Fibroblast of lung (primary cell): ENCODE measurements around the gene NCAPH2.

Source experiments
- EZH2 ChIP-seq: IDR thresholded peaks from 2 replicates; pipeline ENCODE4 v1.5.1; 2012; ENCODE audit warnings: low read length, control low read depth, mild to moderate bottlenecking; ENCODE audit errors: missing control alignments
- TF ChIP-seq, protein P1 (sequence below), 2 donors: IDR thresholded peaks in 1 of 2; conservative IDR thresholded peaks in 1 of 2; 1 replicate in 1 of 2; 2 replicates in 1 of 2; pipeline ENCODE4 v1.5.1; 2011 to 2012; ENCODE audit warnings: low read length in 2 of 2, control low read depth in 1 of 2, inconsistent platforms in 1 of 2, low read depth in 1 of 2, mild to moderate bottlenecking in 1 of 2

DNA sequence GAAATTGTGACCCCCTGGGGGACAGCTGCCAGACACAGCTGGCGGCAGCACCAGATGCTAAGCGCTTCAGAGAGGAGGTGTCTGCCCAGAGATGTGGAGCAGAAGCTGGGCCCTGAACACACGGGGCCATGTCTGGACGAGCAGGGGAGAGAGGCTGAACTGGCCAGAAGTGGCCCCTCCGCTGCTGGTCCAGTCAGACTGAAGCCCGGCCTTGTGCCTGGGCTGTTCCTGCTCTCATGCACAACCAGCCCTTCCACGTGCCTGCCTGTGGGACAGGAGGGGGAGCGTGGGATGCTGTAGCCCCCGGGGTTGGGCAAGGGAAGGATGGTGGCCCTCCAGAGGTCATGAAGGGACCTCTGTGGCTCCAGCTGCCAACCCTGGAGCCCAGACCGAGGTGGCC lies 24.9 kb upstream of the NCAPH2 start:
- TF ChIP-seq, protein P1, sequence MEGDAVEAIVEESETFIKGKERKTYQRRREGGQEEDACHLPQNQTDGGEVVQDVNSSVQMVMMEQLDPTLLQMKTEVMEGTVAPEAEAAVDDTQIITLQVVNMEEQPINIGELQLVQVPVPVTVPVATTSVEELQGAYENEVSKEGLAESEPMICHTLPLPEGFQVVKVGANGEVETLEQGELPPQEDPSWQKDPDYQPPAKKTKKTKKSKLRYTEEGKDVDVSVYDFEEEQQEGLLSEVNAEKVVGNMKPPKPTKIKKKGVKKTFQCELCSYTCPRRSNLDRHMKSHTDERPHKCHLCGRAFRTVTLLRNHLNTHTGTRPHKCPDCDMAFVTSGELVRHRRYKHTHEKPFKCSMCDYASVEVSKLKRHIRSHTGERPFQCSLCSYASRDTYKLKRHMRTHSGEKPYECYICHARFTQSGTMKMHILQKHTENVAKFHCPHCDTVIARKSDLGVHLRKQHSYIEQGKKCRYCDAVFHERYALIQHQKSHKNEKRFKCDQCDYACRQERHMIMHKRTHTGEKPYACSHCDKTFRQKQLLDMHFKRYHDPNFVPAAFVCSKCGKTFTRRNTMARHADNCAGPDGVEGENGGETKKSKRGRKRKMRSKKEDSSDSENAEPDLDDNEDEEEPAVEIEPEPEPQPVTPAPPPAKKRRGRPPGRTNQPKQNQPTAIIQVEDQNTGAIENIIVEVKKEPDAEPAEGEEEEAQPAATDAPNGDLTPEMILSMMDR (conservative IDR thresholded peaks at IDR 0.05 in 1 of 2, IDR thresholded peaks at IDR 0.05 in 1 of 2; ENCODE audit: low read depth in 1 of 2, low read length in 2 of 2): no peak
- no peak for TF ChIP-seq EZH2
